GM18520 (cell line): Measurements from ENCODE around the gene ST8SIA5.

Source experiments
- ATAC-seq: cut with Tn5 transposase; IDR thresholded peaks from one replicate; pipeline ENCODE4 v1.9.1; 2021; ENCODE audit not compliant: unreplicated experiment

The ST8SIA5 gene

DNA sequence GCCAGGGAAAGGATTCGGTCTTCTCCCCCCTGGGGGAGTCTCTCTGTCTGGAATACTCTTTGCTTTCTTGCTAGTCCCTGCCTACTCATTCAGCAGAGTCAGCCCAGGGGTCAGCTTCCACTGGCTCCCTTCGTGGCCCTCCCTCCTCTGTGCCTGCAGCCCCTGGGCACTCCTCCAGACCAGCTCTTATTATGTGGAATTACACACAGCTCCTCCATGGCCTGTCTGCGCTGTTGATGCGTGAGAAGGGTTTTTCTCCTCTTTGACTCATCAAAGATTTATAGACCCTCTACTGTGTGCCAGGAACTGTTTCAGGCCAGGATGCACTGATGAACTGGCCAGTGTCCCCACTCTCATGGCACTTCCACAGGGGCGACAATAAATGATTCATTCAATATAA, 44.4 kb downstream of the ST8SIA5 start:
- ATAC-seq, result no peak

DNA sequence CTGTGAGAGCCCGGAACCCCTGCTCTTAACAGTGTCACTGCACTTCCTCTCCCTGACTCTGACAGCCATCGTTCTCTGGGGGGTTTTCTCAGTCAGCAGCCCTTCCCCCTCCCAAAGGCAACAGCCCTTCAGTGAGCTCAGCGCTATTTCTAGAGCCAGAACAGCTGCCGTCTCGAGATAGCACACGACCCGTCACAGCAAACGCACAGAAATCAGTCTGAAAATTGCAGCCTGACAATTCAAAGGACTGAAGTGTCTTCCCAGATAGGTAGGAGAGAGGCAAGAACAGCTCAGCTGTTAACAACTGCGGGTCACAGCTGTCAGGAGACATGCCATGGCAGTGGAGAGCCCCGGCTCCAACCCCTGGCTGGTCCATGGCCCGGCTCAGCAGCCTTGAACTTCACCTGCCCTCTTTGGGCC, 45.4 kb downstream of the ST8SIA5 start:
- ATAC-seq, result no peak

DNA sequence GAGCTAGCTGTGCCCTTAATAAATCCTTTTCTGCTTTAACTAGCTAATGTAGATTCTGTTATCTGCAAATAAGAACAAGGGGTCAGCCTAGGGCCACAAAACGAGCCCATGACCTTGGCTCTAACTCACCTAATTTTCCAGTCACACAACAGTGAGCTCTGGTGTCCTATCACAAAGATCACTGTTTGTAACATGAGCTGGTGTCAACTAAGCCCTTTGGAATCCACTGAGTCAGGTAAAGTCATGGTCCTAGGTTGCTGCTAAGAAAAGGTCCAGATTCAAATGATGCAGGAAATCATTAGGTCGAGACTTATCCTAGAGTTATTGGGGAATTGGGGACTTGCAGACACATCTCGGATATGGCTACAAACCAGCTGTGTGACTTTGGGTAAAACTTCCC, 49.9 kb downstream of the ST8SIA5 start:
- ATAC-seq, result no peak

DNA sequence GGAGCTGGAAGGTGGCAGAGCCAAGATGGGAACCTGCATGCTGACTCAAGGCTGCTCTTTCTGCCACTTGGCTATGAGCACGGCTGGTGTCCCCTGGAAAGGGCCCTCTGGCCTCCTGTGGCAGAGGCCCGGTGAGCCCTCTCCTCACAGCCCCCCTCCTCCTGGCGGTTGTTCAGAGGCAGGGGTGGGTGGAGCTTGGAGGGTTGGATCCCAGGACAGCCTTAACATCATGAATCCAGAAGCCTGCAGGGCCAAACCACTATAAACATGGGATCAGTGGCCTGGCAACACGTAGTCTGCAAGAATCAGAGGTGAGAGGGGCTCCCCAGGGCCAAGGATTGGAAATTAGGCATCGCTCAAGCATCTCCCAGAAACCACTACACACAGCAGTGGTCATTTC, 51.3 kb downstream of the ST8SIA5 start:
- no peak for ATAC-seq

DNA sequence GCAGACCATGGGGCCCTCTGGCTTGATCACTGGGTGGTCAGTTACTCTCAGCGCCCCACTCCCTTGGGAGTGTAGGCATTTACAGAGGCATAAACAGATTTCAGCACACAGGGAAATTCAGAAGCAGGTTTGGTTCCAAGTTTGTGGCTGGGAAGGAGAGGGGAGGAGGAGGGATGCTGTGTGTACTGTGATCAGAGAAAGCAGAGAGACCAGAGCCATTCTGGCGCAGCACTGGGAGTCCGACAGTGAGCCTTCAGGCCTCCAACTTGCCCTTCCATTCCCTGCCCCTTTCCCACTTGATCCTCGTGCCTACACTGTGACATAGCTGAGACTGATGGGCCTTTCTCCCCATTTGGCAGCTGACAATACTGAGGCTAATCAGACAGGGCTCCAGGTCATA, 52.0 kb downstream of the ST8SIA5 start:
- ATAC-seq, result no peak

DNA sequence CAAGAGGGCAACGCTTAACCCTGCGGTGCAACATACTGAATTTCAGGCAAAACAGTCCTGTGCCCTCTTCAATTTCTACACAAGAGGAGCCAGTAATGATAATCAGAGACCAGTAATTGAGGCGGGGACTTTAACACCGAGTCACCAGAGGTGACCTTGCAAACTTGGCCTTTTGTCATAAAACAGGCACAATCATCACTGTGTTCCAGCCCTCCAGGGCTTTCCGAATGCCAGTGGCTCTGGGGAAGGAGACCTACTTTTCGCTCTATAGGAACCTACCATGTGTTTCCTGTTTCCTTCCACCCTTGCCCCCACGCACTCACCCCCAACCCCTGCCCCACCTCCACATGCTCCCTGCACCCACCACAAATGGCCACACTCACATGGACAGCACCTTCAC, 52.7 kb downstream of the ST8SIA5 start:
- no peak for ATAC-seq

DNA sequence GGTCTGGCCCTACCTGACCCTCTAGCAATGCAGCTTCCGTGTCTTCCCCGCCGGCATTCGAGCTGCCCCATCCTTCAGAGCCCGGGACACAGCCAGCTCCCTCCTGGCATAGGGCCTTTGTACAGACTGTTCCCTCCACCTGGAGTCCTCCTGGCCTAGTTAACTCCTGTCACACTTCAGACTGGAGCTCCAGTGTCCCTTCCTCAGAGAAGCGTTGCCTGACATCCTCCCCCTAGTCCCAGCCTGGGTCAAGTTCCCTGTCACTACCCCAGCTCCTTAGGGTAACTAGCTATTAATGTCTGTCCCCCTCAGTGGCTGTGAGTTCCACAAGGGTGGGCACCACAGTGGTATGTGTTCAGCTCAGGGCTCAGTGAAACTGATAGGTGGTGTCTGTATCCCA, 54.4 kb downstream of the ST8SIA5 start:
- no peak for ATAC-seq

DNA sequence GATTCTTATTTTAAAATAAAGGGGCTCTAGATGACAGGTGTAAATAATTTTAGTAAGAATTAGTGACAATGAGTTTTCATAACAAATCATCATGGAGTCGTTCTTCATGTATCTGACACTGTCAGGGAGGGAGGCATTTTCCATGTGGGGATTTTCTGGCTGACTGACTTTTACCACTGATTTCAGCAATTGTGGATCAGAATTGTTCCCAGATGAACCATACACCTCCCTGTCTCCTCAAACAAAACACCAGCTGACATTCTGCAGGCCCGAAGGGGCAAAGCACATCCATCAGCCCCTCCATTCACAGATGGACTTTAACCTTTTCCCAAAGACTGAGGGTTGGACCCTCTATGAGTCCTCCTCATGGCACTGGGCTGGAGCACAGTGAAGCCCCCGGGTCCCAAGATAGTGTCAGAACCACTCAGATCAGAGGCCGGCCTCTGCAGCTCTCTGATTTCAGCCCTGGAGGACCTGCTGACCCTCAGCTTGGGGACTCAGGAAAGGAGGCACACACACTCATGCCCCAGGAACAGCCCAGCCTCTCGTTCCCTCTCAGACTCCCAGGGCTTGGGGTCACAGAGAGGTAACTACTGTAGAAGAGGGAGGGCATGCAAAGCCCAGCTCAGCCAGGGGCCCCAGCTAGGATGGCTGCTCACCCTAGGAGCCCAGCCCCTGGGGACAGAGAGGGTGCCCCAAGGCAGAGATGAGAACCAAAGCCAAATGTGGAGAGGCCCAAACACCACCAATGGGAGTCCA, 56.6 kb downstream of the ST8SIA5 start:
- no peak for ATAC-seq

DNA sequence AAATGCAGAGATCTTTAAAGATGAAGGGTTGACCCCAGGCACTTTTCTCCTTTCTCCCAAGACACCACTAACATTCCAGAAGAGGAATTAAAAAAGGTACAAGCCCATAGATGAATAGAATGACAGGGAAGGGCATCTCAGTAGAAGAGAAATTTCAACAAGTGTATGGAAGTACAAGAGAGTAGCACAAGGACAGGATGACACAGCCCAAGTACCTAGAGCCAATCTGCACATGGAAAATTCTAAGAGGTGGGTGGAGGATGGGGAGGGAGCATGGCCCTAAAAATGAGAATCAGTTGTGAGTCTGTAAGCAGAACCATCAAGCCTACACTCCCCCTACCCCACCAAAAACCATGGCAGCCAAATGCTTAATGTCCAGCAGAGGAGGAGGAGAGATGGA, 60.2 kb downstream of the ST8SIA5 start:
- no peak for ATAC-seq

DNA sequence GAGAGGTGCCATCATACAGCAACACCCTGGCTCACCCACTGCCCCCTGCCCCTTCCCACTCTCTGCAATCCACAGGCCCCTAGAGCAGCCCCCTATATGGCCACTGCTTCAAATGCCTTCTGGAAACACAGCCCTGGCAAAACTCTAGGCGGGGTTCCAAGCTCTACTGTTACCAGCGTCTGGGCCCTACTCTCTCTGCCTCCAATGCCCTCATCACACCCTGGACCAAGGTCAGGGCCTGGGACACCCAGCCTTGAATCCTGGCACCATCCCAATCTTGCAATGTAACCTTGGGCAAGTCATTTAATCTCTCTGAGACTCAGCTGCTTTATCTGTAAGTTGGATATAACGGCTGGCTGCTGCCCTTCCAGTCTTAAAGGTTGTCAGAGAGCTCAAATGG, 60.6 kb downstream of the ST8SIA5 start:
- no peak for ATAC-seq

DNA sequence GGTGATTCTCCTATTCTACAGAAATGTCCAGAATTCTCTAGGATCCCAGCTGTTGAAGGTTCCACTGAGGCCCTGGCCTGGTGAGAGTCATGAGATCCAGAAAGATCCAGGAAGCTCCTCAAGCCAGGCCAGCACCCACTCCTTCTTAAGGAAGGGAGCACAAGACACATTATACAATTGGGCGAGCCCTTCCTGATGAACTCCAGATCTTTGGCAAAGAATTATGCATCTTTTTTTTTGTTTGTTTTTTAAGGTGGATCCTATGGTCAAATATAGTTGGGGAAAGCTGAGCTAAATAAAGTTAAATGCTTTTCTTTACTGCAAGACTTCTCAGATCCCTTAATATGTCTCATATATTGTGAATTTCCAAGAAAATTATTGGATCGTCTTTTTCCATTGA, 62.9 kb downstream of the ST8SIA5 start:
- no peak for ATAC-seq

DNA sequence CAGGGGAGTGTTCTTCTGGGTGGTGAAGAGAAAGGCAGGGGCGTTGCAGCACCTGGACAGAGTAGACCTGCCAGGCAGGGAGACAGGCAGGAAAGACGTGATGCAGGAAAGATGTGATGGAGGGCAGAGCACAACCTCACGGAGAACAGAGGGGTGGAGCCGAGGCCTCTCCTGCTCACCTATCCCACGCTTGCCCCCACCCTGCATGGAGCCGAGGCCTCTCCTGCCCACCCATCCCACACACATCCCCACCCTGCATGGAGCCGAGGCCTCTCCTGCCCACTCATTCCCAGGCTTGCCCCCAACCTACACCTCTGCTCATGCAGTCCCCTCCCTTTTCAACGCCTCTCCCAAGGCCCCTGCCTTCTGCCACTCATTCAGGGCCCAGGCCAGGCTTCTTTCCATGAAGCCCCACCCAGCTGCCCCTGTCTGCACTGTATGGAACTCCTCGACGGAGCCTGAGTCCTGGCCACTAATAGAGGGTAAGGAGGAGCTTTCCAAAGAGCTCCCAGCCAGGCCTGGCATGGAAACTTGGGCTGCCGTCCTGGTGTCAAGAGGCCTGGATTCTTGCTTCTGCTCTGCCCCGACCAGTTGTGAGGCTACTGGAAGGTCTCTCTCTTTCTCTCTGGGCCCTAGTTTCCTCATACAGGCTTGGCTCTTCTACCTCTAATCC, 67.9 kb downstream of the ST8SIA5 start:
- ATAC-seq, result no peak

DNA sequence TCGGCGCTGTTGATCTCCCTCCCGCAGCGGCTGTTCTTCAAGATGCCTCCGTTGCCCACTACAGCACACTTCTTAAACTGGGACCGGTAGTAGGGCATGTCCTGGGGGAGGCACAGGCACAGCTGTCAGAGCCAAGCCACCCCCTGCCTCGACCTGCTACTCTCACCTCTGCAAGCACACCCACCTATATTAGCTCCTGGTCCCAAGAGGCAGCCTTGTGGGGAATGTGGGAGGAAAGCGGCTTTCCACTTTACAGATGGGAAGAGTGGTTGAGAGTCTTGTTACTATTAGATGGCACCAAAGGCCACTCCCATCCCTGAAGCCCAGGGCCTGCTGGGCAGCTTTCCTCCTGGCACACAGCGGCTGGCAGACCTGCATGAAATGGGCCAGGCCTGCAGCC, 70.7 kb downstream of the ST8SIA5 start:
- no peak for ATAC-seq

DNA sequence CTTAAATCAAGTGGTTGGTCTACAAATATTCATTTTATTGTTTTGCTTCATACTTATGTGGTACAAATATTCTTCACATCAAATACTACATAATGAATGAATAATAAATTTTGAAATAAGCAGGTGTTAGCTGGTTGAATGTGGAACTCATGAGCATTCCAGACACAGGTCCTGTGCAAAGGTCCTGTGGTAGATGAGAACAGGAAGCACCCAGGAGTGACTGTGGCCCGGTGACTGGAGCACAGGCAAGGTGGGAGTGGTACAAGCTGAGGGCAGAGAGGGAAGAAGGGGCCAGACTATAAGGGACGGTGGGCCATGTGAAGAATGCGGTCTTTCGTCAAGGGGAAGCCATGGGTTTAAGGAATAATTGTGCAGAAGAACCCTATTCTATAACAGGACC, 73.6 kb downstream of the ST8SIA5 start:
- ATAC-seq, result no peak

DNA sequence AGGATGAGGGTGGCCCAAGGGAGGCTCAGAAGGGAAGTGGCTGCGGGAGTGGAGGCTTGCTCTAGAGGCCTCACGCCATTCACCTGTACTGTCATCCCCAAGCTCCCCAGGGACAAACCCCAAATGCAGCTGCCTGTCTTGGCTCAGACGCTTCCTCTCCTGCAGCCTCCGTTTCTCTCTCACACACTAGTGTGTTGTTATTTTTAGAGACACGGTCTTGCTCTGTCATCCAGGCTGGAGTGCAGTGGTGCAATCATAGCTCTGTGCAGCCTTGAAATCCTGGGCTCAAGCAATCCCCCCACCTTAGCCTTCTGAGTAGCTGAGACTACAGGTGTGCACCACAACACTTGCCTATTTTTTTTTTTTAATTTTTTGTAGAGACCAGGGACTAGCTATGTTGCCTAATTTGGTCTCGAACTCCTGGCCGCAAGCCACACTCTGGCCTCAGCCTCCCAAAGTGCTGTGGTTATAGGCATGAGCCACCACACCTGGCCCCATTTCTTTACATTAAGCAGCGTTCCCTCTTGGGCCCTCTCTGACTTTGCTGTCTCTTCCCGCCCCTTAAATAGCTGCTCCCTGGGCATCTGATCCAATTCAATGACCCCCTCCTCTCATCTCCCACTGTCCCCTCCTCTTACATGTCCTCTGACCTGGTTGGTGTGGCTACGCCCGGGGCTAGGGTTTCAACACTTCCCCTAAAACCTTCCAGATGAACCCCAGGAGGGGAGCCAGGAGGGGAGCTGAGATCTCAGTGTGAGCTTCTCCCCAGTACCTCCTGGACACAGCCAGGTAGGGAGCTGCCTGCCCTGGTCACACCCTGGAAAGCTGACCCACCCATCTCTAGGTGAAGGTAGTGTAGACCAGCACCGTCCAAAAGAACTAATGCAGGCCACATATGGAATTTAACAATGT, 75.8 kb downstream of the ST8SIA5 start:
- ATAC-seq, result no peak

DNA sequence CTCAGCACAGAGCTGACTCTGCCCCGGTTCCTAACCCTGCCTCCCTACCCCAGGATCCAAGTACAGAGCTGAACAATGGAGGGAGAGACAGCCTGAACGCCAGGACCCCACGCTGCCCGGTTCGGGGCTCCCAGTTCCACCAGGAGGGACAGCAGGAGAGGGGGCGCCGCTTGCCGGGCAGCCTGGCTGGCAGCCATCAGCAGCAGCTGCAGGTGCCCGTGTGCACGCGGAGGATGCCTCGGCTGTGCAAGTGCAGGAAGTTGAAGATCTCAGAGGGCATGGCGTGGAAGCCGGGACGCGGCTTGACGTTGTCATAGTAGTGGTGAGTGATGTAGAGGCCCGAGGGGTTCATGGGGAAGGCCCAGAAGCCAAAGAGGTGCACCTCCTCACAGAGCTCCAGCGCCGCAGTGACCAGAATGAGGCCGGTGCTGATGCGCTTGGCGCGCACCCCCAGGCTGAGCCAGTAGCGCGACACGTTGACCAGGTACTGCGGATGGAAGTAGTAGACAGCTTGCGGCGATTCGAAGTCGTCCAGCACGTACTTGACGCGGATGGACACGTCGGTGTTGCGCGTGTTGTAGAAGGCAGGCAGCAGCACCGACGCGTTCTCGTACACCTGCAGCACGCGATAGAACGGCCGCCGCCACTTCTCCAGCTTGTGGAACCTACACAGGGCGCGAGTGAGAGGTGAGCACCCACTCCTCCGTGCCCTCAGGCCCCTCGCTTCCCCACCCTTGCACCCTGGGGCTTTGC, 76.8 kb downstream of the ST8SIA5 start:
- ATAC-seq, result no peak

DNA sequence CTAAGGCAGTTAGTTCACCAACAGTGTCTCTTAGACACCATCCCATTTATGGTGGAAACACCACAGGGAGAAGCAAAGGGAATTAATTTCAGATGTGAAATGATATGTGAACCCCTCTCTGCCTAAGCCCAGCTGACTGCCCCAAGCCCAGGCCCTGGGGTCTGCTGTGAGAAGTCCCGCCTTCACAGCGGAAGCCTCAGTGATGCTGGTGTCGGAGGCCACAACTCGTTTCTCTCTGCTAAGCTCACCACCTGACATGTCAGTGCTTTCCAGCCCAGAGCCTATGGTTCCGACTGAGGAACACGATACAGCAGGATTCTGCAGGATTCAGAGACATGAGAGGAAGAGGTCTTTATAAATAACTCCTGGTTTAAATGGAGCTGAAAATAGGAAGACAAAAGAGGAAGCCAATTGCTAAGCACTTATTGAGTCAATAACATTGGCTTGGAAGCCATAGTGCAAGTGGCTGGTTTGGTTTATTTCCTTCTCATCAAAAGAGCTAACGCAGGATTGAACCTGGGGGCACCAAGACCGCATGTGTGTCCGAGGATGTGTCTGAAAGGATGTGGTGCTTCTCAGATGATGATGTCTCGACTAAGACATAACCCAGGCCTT, 78.0 kb downstream of the ST8SIA5 start:
- ATAC-seq, result no peak

DNA sequence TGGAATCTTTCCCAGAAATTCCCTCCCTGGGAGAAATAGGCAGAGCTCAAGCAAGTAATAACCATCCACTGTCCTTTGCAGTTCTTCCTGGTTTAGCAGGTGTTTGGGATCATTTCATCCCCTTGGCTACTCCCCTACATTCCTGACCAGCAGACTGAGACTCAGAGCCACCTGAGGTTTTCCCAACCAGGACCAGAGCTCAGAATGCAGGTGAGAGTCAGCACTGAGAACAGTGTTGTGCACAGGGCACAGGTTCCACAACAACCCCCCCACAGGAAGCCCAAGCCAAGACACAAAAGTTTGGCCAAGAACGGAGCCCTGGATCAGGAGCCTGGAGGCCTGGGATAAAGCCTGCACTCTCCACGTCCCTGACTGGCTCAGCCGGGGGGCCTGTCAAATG, 78.8 kb downstream of the ST8SIA5 start:
- no peak for ATAC-seq

DNA sequence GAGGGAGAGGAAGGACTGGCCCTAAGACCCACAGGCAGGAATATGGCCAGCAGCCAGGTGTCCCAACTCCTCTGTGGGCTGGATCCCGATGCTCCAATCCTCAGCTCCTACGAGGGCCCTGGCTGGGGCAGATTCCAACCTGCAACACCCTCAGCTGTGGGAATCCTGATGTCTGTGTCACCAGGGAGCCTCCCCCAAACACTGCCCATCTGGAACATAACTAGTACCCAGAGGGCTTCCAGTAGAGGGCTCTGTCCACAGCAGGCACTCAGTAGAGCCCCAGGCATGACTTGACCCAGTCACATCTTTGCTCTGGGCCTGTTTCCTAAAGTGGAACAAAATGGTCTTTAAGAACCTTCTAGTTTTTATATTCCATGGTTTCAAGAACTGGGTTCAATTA, 79.2 kb downstream of the ST8SIA5 start:
- no peak for ATAC-seq

DNA sequence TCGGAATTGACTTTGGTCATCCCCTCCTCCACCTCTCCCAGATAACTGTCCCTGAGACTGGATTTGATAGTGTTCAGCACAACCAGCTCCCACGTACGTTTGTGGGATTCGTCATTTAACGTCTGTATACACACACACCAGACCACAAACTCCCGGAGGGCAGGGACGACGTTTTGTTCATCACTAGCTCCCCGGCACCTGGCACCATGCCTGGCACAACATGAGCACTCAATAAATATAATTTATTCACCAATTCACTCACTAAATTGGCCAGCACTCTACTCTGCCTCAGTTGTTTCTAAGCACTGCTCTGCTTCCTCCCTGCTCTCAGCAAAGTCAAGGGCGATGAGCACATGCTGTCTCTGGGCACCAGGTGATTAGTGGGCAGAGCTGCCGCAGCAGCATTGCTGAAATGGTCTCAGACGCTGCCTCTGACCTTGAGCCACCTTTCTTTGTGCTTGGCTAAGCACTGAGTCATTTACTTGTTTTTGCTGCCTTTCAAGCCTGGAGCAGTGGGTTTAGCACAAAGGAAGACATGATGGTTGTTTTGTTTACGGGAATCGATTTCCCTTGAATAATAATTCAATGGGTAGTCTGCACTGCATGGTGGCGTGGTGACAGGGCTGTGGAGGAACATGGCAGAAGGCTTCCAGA, 80.5 kb downstream of the ST8SIA5 start:
- peak; percentile 51 for ATAC-seq
